Subcutaneous adipose tissue (tissue), 4 donors: ENCODE measurements around the gene CEP85. TPM values are rescaled to one million over a fixed set of nuclear protein-coding genes. Genes with fewer than 3 reads are reported as not detected.

ENCODE experiments used
- CTCF ChIP-seq: fragments of 450-650 bp; IDR thresholded peaks from one replicate; pipeline ENCODE4 v1.5.1; 2016; ENCODE audit warnings: low read depth, mild to moderate bottlenecking, control low read depth, antibody characterized with exemption, moderate library complexity
- total RNA-seq, 4 donors: library from RNA; depleted of rRNA; stranded (reverse); fragments of >200 nt; gene quantifications; one replicate each; pipeline ENCODE4 v1.1.0, GENCODE V29; 2016

Gene CEP85
- 1 to 10 TPM; 3.7 to 5.4 (median 4.4) TPM for total RNA-seq

GRCh38 chr1:26233903-26234643, at the start of gene CEP85:
Gene CEP85, plus strand, starts transcription at chr1:26234200. Its CDS starts 5,584 bp downstream, at chr1:26239784.
- no peak for TF ChIP-seq CTCF

GRCh38 chr1:26184883-26185282, 49.1 kb upstream of the CEP85 start:
- TF ChIP-seq CTCF: no peak

- TF ChIP-seq CTCF: no peak
Observed at GRCh38 chr1:26187882-26188281, 46.1 kb upstream of the CEP85 start.

- no peak for TF ChIP-seq CTCF
Observed at GRCh38 chr1:26188477-26188876, 45.5 kb upstream of the CEP85 start.

GRCh38 chr1:26189331-26189730, 44.7 kb upstream of the CEP85 start:
- TF ChIP-seq CTCF: no peak

GRCh38 chr1:26189751-26190275, 44.2 kb upstream of the CEP85 start:
- no peak for TF ChIP-seq CTCF

- no peak for TF ChIP-seq CTCF
Observed at GRCh38 chr1:26190373-26190987, 43.5 kb upstream of the CEP85 start, which contains the start of gene CATSPER4. Gene CATSPER4, plus strand, starts transcription at chr1:26190602. Its CDS starts 26 bp downstream, at chr1:26190628.
